H1 (cell line): ENCODE results near the gene MAGI1. TPM values are rescaled to one million over a fixed set of nuclear protein-coding genes. Genes with fewer than 3 reads are reported as not detected.

ENCODE experiments used
- CTCF ChIA-PET: fragments of 300-600 bp; sonication (Branson Sonifier 250); formaldehyde crosslinking; loops from one replicate; lab custom pipeline; 2021; ENCODE audit not compliant: partially characterized antibody; lab: Charles Lee
- POLR2A ChIA-PET: fragments of 300-600 bp; sonication (Branson Sonifier 250); formaldehyde crosslinking; loops from one replicate; lab custom pipeline; 2021; ENCODE audit warnings: inconsistent platforms; ENCODE audit not compliant: partially characterized antibody; lab: Charles Lee
- DNase-seq, 2 experiments: peaks; one replicate each; pipeline versions ENCODE4 v3.0.0 to v3.0.0-alpha.2; 2010 to 2022; ENCODE audit warnings: low spot score in 2 of 2, low read depth in 1 of 2, mixed read lengths in 1 of 2
- FAIRE-seq: peaks from 2 replicates; lab custom pipeline; 2011; peaks lifted over from hg19 to GRCh38; lab: Jason Lieb, UNC
- H2AFZ ChIP-seq: 2 replicates; pipeline ENCODE4 v1.8.1; 2012; ENCODE audit warnings: low read length, inconsistent platforms
- H2AK5ac ChIP-seq: 2 replicates; pipeline ENCODE4 v1.6.1; 2013; ENCODE audit warnings: low read depth, low read length
- H2BK120ac ChIP-seq: replicated peaks from 2 replicates; pipeline ENCODE3; 2013; ENCODE audit warnings: low read depth, low read length, inconsistent platforms
- H2BK12ac ChIP-seq: 2 replicates; pipeline ENCODE4 v1.6.1; 2013; ENCODE audit warnings: low read depth, low read length
- H2BK15ac ChIP-seq: 2 replicates; pipeline ENCODE4 v1.6.1; 2013; ENCODE audit warnings: low read length
- H2BK20ac ChIP-seq: 2 replicates; pipeline ENCODE4 v1.6.1; 2013; ENCODE audit warnings: low read length
- H2BK5ac ChIP-seq: 2 replicates; pipeline ENCODE4 v1.6.1; 2013; ENCODE audit warnings: low read depth, low read length
- H3K14ac ChIP-seq: 2 replicates; pipeline ENCODE4 v1.6.1; 2013; ENCODE audit warnings: inconsistent platforms; ENCODE audit not compliant: insufficient read length
- H3K18ac ChIP-seq: 2 replicates; pipeline ENCODE4 v1.6.1; 2013; ENCODE audit warnings: low read length; ENCODE audit errors: extremely low read depth
- H3K23ac ChIP-seq: 2 replicates; pipeline ENCODE4 v1.6.1; 2013; ENCODE audit warnings: inconsistent platforms; ENCODE audit not compliant: insufficient read length
- H3K23me2 ChIP-seq: 2 replicates; pipeline ENCODE4 v1.6.1; 2013; ENCODE audit warnings: low read depth, low read length
- H3K27ac ChIP-seq: 2 replicates; pipeline ENCODE4 v1.6.1; 2011; ENCODE audit warnings: low read depth, low read length, inconsistent platforms
- H3K27me3 ChIP-seq, 4 experiments: replicated peaks in 1 of 4; 1 replicate in 1 of 4; 2 replicates in 3 of 4; pipeline versions ENCODE4 v1.6.1 to v1.8.1; 2011 to 2013; ENCODE audit warnings: low read length in 3 of 4, mild to moderate bottlenecking in 3 of 4, inconsistent platforms in 2 of 4, mixed read lengths in 2 of 4, moderate library complexity in 1 of 4; ENCODE audit not compliant: control insufficient read depth in 3 of 4, insufficient read depth in 3 of 4; ENCODE audit errors: extremely low read depth in 1 of 4
- H3K36me3 ChIP-seq, 4 experiments: 2 replicates each; pipeline versions ENCODE4 v1.6.1 to v1.8.1; 2011 to 2013; ENCODE audit warnings: mild to moderate bottlenecking in 4 of 4, low read length in 3 of 4, moderate library complexity in 2 of 4, control low read depth in 1 of 4, inconsistent platforms in 1 of 4; ENCODE audit not compliant: insufficient read depth in 4 of 4, control insufficient read depth in 2 of 4
- H3K4ac ChIP-seq: replicated peaks from 2 replicates; pipeline ENCODE3; 2013; ENCODE audit warnings: low read length, low read depth, mixed read lengths, inconsistent platforms; ENCODE audit not compliant: insufficient read length
- H3K4me1 ChIP-seq, 4 experiments: replicated peaks in 1 of 4; 1 replicate in 1 of 4; 2 replicates in 3 of 4; pipeline versions ENCODE4 v1.6.1 to v1.8.1; 2011 to 2013; ENCODE audit warnings: low read length in 3 of 4, inconsistent platforms in 2 of 4, mixed read lengths in 1 of 4; ENCODE audit not compliant: insufficient read depth in 4 of 4, control insufficient read depth in 3 of 4
- H3K4me2 ChIP-seq, 2 experiments: 2 replicates each; pipeline versions ENCODE4 v1.6.1 to v1.8.1; 2011 to 2013; ENCODE audit warnings: low read depth in 2 of 2, low read length in 2 of 2, control low read depth in 1 of 2, inconsistent platforms in 1 of 2, mild to moderate bottlenecking in 1 of 2; ENCODE audit not compliant: insufficient read depth in 1 of 2
- H3K4me3 ChIP-seq, 4 experiments: fragments of 200-600, 300-600 bp in 1 of 4; sonication (generic), shearing (Covaris generic), sonication (Bioruptor Twin) in 1 of 4; 2 replicates each; pipeline versions ENCODE4 v1.5.1 to v1.8.1; 2011 to 2016; ENCODE audit warnings: low read length in 4 of 4, low read depth in 3 of 4, control low read depth in 2 of 4, inconsistent platforms in 2 of 4, mild to moderate bottlenecking in 2 of 4, mixed read lengths in 1 of 4, moderate library complexity in 1 of 4; ENCODE audit not compliant: insufficient read depth in 2 of 4; ENCODE audit errors: extremely low read depth in 1 of 4
- H3K56ac ChIP-seq: replicated peaks from 2 replicates; pipeline ENCODE3; 2013; ENCODE audit warnings: low read depth, mild to moderate bottlenecking, mixed read lengths, low read length, inconsistent platforms; ENCODE audit not compliant: insufficient read length
- H3K79me1 ChIP-seq: 2 replicates; pipeline ENCODE4 v1.6.1; 2013; ENCODE audit warnings: low read depth, low read length, control low read depth
- H3K79me2 ChIP-seq, 2 experiments: 2 replicates each; pipeline versions ENCODE4 v1.6.1 to v1.8.1; 2012 to 2013; ENCODE audit warnings: low read length in 2 of 2, mild to moderate bottlenecking in 2 of 2, inconsistent platforms in 1 of 2; ENCODE audit not compliant: insufficient read depth in 2 of 2, control insufficient read depth in 1 of 2
- H3K9ac ChIP-seq, 4 experiments: replicated peaks in 1 of 4; 1 replicate in 1 of 4; 2 replicates in 3 of 4; pipeline versions ENCODE4 v1.6.1 to v1.8.1; 2011 to 2013; ENCODE audit warnings: low read depth in 3 of 4, low read length in 3 of 4, control low read depth in 2 of 4, mild to moderate bottlenecking in 2 of 4, moderate library complexity in 2 of 4, inconsistent platforms in 1 of 4; ENCODE audit errors: extremely low read depth in 1 of 4
- H3K9me3 ChIP-seq, 2 experiments: 2 replicates each; pipeline versions ENCODE4 v1.6.1 to v1.8.1; 2012 to 2013; ENCODE audit warnings: mild to moderate bottlenecking in 2 of 2, moderate library complexity in 2 of 2, control low read depth in 1 of 2, inconsistent platforms in 1 of 2, low read depth in 1 of 2, low read length in 1 of 2, mixed read lengths in 1 of 2; ENCODE audit not compliant: insufficient read depth in 2 of 2
- H4K20me1 ChIP-seq, 2 experiments: replicated peaks in 1 of 2; 2 replicates each; pipeline versions ENCODE3 to v1.8.1; 2011 to 2013; ENCODE audit warnings: inconsistent platforms in 2 of 2, low read length in 2 of 2, mild to moderate bottlenecking in 1 of 2; ENCODE audit not compliant: insufficient read depth in 2 of 2, control insufficient read depth in 1 of 2
- H4K5ac ChIP-seq: 2 replicates; pipeline ENCODE4 v1.6.1; 2013; ENCODE audit warnings: low read length, low read depth, mixed read lengths, inconsistent platforms; ENCODE audit not compliant: insufficient read length
- H4K8ac ChIP-seq: 2 replicates; pipeline ENCODE4 v1.8.0; 2013; ENCODE audit warnings: mild to moderate bottlenecking, moderate library complexity, low read length, inconsistent platforms; ENCODE audit not compliant: insufficient read depth; ENCODE audit errors: extremely low read depth
- H4K91ac ChIP-seq: replicated peaks from 2 replicates; pipeline ENCODE3; 2013; ENCODE audit warnings: low read length, mixed read lengths, inconsistent platforms; ENCODE audit not compliant: insufficient read length
- NANOG ChIP-seq: IDR thresholded peaks from 2 replicates; pipeline ENCODE4 v1.6.1; 2011; ENCODE audit warnings: low read length, low read depth, mild to moderate bottlenecking, inconsistent platforms; ENCODE audit not compliant: insufficient read depth, poor library complexity, severe bottlenecking
- RNF2 ChIP-seq: fragments of 200-900, 300-1000 bp; sonication (generic); IDR thresholded peaks from 2 replicates; pipeline ENCODE4 v1.7.1; 2016; ENCODE audit warnings: borderline replicate concordance, low read depth, mild to moderate bottlenecking, antibody characterized with exemption, low read length; ENCODE audit not compliant: poor library complexity, severe bottlenecking; ENCODE audit errors: missing control alignments
- WGBS, 2 experiments: shearing (Covaris generic) in 1 of 2; methylation state at CpG; one replicate each; pipeline versions ENCODE4 v1.1.6 to v1.1.7; 2013 to 2015; ENCODE audit warnings: low lambda C conversion rate in 2 of 2, mixed read lengths in 2 of 2, inconsistent platforms in 1 of 2, low coverage in 1 of 2, missing lambda C conversion rate in 1 of 2; ENCODE audit not compliant: insufficient replicate concordance in 2 of 2, insufficient coverage in 1 of 2, insufficient read length in 1 of 2; ENCODE audit errors: extremely low coverage in 1 of 2, missing lambda C conversion rate in 1 of 2; 5-methylcytosine and 5-hydroxymethylcytosine counted together
- polyA plus RNA-seq, 7 experiments: library from polyadenylated mRNA; depleted of rRNA in 3 of 7; stranded (reverse) in 5 of 7; unstranded in 2 of 7; fragments of >200 nt in 5 of 7; fragments of 200-250 nt in 2 of 7; gene quantifications; 1 replicate in 5 of 7; 2 replicates in 1 of 7; 4 replicates in 1 of 7; pipeline versions ENCODE4 v1.2.1 to v1.2.3, GENCODE V29; 2011 to 2013; ENCODE audit warnings: missing spikeins in 2 of 7, mixed read lengths in 2 of 7
- total RNA-seq: library from RNA; stranded (reverse); fragmentation: NEBNext Ultra II Directional; extraction: Animal tissue kit (Norgen Biotek cat#: 25700); gene quantifications from 2 replicates; pipeline ENCODE4 v1.2.1, GENCODE V29; 2021

Gene MAGI1
- total and polyA plus RNA-seq, 2 of the 8 experiments (the other 6 are each of a cell fraction or from before 2014, with no cell fraction given), result 19.8 to 78.0 TPM

GRCh38 chr3:65551945-65552344 lies 486.8 kb downstream of the MAGI1 start:
- no peaks in the 10 kb centered on the region for H3K36me3 ChIP-seq
- WGBS, 2 experiments, result 93% methylated on average over 1 of the region's 1 CpG; no CpG with 5 or more reads in 1 of the 2 experiments
- H3K14ac ChIP-seq, result no peak overlapping the region
- H3K79me1 ChIP-seq, result peaks cover 3% of the 10 kb centered on the region; the same call in 1 of the 2 replicates
- no peak overlapping the region for H3K4me2 ChIP-seq
- H3K27me3 ChIP-seq, result no peaks in the 10 kb centered on the region
- H3K4ac ChIP-seq, result no peak overlapping the region
- H2AFZ ChIP-seq, result no peak overlapping the region
- FAIRE-seq, result no peak
- H3K23me2 ChIP-seq, result peaks cover 6% of the 10 kb centered on the region
- no peak overlapping the region for H2AK5ac ChIP-seq
- no peak overlapping the region for H4K91ac ChIP-seq
- TF ChIP-seq RNF2 (no peak), NANOG (no peak)
- H2BK12ac ChIP-seq, result no peak overlapping the region
- peaks cover 3 to 61% of the 10 kb centered on the region in 2 experiments; a peak in 3 of 4 replicates for H3K79me2 ChIP-seq
- no peak for DNase-seq
- H4K20me1 ChIP-seq, result peaks cover 5 to 14% of the 10 kb centered on the region in 2 experiments
- no peaks in the 10 kb centered on the region for H3K9me3 ChIP-seq
- H4K5ac ChIP-seq, result no peak overlapping the region
- H3K23ac ChIP-seq, result no peak overlapping the region
- ChIA-PET CTCF (interaction anchor here (0.9 to 1.5 kb wide), 3 partner anchors 15 to 135 kb away, joined by 3 to 4 read pairs (median 3); no protein-coding TSS in a partner anchor), POLR2A (interaction anchor here (0.6 to 2.0 kb wide), 3 partner anchors 12 to 84 kb away, joined by 3 to 10 read pairs (median 3); no protein-coding TSS in a partner anchor)
- no peak overlapping the region for H3K9ac ChIP-seq
- H4K8ac ChIP-seq, result no peak overlapping the region
- no peak overlapping the region for H3K27ac ChIP-seq
- H2BK15ac ChIP-seq, result no peak overlapping the region
- H2BK120ac ChIP-seq, result no peak overlapping the region
- H2BK20ac ChIP-seq, result no peak overlapping the region
- peaks cover 4 to 15% (median 10%) of the 10 kb centered on the region in 4 experiments for H3K4me1 ChIP-seq
- H3K18ac ChIP-seq, result no peak overlapping the region
- H3K4me3 ChIP-seq, result no peak overlapping the region
- no peak overlapping the region for H3K56ac ChIP-seq
- H2BK5ac ChIP-seq, result no peak overlapping the region
